ENCODE measurements around the gene GCFC2. TPM values are rescaled to one million over a fixed set of nuclear protein-coding genes. Genes with fewer than 3 reads are reported as not detected.

The GCFC2 gene
- total RNA-seq, 1 donor from 2014 or later, result 35.6 TPM

DNA sequence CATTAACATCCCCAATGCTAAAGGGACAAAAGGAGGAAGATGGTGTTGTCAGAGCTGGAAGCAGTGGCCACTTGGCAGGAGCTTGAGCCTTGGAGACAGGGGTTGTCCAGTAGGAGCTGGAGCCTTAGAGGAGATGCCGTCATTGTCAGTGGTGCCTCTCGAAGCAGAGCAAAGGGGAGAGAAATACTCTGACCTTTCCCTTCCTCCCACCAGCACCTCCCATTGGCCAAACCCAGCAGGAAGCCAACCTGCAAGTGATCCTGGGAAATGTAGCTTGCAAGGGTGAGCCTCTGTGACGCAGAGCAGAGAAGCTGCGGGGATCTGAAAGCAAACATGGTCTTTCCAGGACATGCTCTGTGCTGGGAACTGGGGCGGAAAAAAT, 97.9 kb downstream of the GCFC2 start:
- H3K4me1 ChIP-seq, result no peaks in the 10 kb centered on the region

More for the DNA sequence above, 97.9 kb downstream of the GCFC2 start:
- H3K27me3 ChIP-seq, result no peaks in the 10 kb centered on the region
- intact Hi-C loops (cut with DNase I), result no loop called here
- TF ChIP-seq, protein P1, sequence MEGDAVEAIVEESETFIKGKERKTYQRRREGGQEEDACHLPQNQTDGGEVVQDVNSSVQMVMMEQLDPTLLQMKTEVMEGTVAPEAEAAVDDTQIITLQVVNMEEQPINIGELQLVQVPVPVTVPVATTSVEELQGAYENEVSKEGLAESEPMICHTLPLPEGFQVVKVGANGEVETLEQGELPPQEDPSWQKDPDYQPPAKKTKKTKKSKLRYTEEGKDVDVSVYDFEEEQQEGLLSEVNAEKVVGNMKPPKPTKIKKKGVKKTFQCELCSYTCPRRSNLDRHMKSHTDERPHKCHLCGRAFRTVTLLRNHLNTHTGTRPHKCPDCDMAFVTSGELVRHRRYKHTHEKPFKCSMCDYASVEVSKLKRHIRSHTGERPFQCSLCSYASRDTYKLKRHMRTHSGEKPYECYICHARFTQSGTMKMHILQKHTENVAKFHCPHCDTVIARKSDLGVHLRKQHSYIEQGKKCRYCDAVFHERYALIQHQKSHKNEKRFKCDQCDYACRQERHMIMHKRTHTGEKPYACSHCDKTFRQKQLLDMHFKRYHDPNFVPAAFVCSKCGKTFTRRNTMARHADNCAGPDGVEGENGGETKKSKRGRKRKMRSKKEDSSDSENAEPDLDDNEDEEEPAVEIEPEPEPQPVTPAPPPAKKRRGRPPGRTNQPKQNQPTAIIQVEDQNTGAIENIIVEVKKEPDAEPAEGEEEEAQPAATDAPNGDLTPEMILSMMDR (IDR thresholded peaks at IDR 0.05), result no peak
- TF ChIP-seq POLR2A (IDR thresholded peaks at IDR 0.05), result no peak
- no peak for TF ChIP-seq POLR2AphosphoS5 (IDR thresholded peaks at IDR 0.05; ENCODE audit: insufficient read depth in 1 of 2, low read depth in 1 of 2)
- H3K36me3 ChIP-seq, result no peaks in the 10 kb centered on the region
- H3K9me3 ChIP-seq, result no peaks in the 10 kb centered on the region
- H3K4me3 ChIP-seq, result no peak overlapping the region
- no peak overlapping the region for H3K27ac ChIP-seq
- no peak for DNase-seq (ENCODE audit: extremely low spot score in 2 of 2)

Small RNA genes within 50 kb of the gene (small RNA-seq; reads per million reads assigned to genes)
- gene RF00012, result not detected

Other genes starting within 250 kb of the GCFC2 start
- gene EVA1A, start 150.0 kb downstream of the GCFC2 start, total RNA-seq, result not detected
- gene MRPL19, start 64.1 kb downstream of the GCFC2 start, total RNA-seq, result 34.1 TPM

Data from vagina (tissue), 2 donors.